Measurements from ENCODE around the gene MAPK9. TPM values are rescaled to one million over a fixed set of nuclear protein-coding genes. Genes with fewer than 3 reads are reported as not detected.

The MAPK9 gene
- total and polyA plus RNA-seq, 7 donors = 20.5 to 45.7 (median 39.5) TPM

GRCh38 chr5:180215783-180216630 lies 75.9 kb downstream of the MAPK9 start:
- 87 to 94% methylated on average over 34 of the region's 34 CpGs for WGBS, 2 donors
- TF ChIP-seq POLR2AphosphoS5 (IDR thresholded peaks at IDR 0.05) = no peak
- no peak for TF ChIP-seq CTCF (IDR thresholded peaks at IDR 0.05)
- no peak for TF ChIP-seq POLR2A (IDR thresholded peaks at IDR 0.05)
- no peak for TF ChIP-seq EP300 (IDR thresholded peaks at IDR 0.05)
- Histone ChIP-seq H3K27me3 (no peaks in the 10 kb centered on the region), H3K36me3 (no peaks in the 10 kb centered on the region), H3K9me3 (peaks cover 3 to 28% (median 21%) of the 10 kb centered on the region in 4 donors), H3K27ac (no peak overlapping the region), H3K4me3 (no peak overlapping the region), H3K4me1 (peaks cover 0 to 11% (median 11%) of the 10 kb centered on the region in 4 donors)
- DNase-seq = no peak
- intact Hi-C loops (cut with DNase I) = no loop called here

- 91 to 93% methylated on average over 21 of the region's 21 CpGs for WGBS, 2 donors
- TF ChIP-seq POLR2AphosphoS5 (IDR thresholded peaks at IDR 0.05) (no peak), POLR2A (IDR thresholded peaks at IDR 0.05) (no peak), EP300 (IDR thresholded peaks at IDR 0.05) (no peak), CTCF (IDR thresholded peaks at IDR 0.05) (no peak)
- Histone ChIP-seq H3K27me3 (no peaks in the 10 kb centered on the region), H3K27ac (no peak overlapping the region), H3K4me1 (peaks cover 0 to 11% (median 11%) of the 10 kb centered on the region in 4 donors), H3K9me3 (peaks cover 3 to 22% (median 16%) of the 10 kb centered on the region in 4 donors), H3K36me3 (no peaks in the 10 kb centered on the region), H3K4me3 (no peak overlapping the region)
- DNase-seq = no peak
- intact Hi-C loops (cut with DNase I) = no loop called here
Measured at GRCh38 chr5:180214870-180215770, 76.8 kb downstream of the MAPK9 start.

DNA sequence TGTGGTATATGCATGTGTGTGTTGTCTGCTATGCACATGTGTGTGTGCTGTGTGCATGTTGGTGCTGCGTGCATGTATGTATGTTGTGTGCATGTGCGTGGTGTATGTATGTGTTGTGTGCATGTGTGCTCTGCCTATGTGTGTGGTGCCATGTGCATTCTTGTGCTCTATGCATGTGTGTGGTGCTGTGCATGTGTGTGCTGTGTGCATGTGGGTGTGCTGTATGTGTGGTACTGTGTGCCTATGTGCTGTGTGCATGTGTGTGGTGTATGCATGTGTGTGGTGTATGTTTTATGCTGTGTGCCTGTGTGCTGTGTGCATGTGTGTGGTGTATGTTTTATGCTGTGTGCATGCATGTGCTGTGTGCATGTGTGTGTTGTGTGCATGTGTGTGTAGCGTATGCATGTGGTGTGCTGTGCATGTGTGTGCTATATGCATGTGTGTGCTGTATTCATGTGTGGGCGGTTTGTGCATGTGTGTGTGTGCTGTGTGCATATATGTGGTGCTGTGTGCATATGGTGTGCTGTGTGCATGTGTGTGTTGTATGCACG lies 78.2 kb downstream of the MAPK9 start:
- Histone ChIP-seq H3K9me3 (peaks cover 3 to 15% (median 8%) of the 10 kb centered on the region in 4 donors), H3K4me3 (no peak overlapping the region), H3K27ac (no peak overlapping the region), H3K4me1 (peaks cover 0 to 16% (median 15%) of the 10 kb centered on the region in 4 donors), H3K36me3 (no peaks in the 10 kb centered on the region), H3K27me3 (no peaks in the 10 kb centered on the region)
- intact Hi-C loops (cut with DNase I) = no loop called here
- no peak for DNase-seq
- 84 to 87% methylated on average over 5 of the region's 5 CpGs for WGBS, 2 donors
- no peak for TF ChIP-seq POLR2A (IDR thresholded peaks at IDR 0.05)
- no peak for TF ChIP-seq CTCF (IDR thresholded peaks at IDR 0.05)
- TF ChIP-seq EP300 (IDR thresholded peaks at IDR 0.05) = no peak
- TF ChIP-seq POLR2AphosphoS5 (IDR thresholded peaks at IDR 0.05) = no peak

DNA sequence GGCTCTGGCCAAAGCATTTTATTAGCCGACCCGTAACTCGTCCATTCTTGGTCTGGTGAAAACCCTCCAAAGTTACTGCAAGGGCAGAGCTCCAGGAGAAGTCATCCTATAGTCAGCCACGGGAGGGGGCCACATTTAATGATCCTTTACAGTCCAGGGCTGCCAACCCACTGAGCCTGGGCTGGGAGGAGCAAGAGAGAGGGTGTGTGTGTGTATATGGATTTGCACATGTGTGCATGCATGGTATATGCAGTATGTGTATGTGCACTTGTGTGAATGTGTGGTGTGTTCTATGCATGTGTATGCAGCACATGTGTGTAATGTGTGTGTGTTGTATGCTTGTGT lies 78.7 kb downstream of the MAPK9 start:
- DNase-seq = no peak
- peaks cover 3 to 4% (median 4%) of the 10 kb centered on the region in 3 donors for H3K27me3 ChIP-seq
- 3 to 14% methylated on average over 4 of the region's 4 CpGs for WGBS, 2 donors
- H3K9me3 ChIP-seq = peaks cover 3 to 11% (median 6%) of the 10 kb centered on the region in 4 donors
- peaks cover 0 to 21% (median 19%) of the 10 kb centered on the region in 4 donors for H3K4me1 ChIP-seq
- no peak for TF ChIP-seq POLR2A (IDR thresholded peaks at IDR 0.05)
- TF ChIP-seq CTCF (IDR thresholded peaks at IDR 0.05) = peak in 1 of 4 experiments; percentile 6
- no peak for TF ChIP-seq EP300 (IDR thresholded peaks at IDR 0.05)
- H3K36me3 ChIP-seq = no peaks in the 10 kb centered on the region
- intact Hi-C loops (cut with DNase I) = no loop called here
- H3K4me3 ChIP-seq = no peak overlapping the region
- no peak overlapping the region for H3K27ac ChIP-seq
